Keratinocyte (primary cell): Measurements from ENCODE around the gene PKD1. TPM values are rescaled to one million over a fixed set of nuclear protein-coding genes. Genes with fewer than 3 reads are reported as not detected.

Experiments
- DNase-seq: peaks from one replicate; pipeline ENCODE4 v3.0.0-alpha.2; 2011; ENCODE audit warnings: low read depth, missing footprints, low spot score
- FAIRE-seq: peaks from 2 replicates; lab custom pipeline; 2011; peaks lifted over from hg19 to GRCh38; lab: Jason Lieb, UNC
- H2AFZ ChIP-seq: 2 replicates; pipeline ENCODE4 v1.6.0; 2012; ENCODE audit warnings: low read length, control low read depth, inconsistent platforms; ENCODE audit not compliant: control insufficient read depth
- H3K27ac ChIP-seq: 2 replicates; pipeline ENCODE4 v1.5.1; 2011; ENCODE audit warnings: low read length; ENCODE audit not compliant: control insufficient read depth, insufficient read depth
- H3K27me3 ChIP-seq: 3 replicates; pipeline ENCODE4 v1.6.0; 2011; ENCODE audit warnings: low read length; ENCODE audit not compliant: control insufficient read depth, insufficient read depth; ENCODE audit errors: extremely low read depth
- H3K36me3 ChIP-seq, 2 experiments: 2 replicates in 1 of 2; 3 replicates in 1 of 2; pipeline ENCODE4 v1.5.1; 2011; ENCODE audit warnings: low read length in 2 of 2, mild to moderate bottlenecking in 1 of 2; ENCODE audit not compliant: control insufficient read depth in 2 of 2, insufficient read depth in 2 of 2; ENCODE audit errors: extremely low read depth in 1 of 2
- H3K4me1 ChIP-seq: 3 replicates; pipeline ENCODE4 v1.5.1; 2011; ENCODE audit warnings: low read length; ENCODE audit not compliant: control insufficient read depth, insufficient read depth; ENCODE audit errors: extremely low read depth
- H3K4me2 ChIP-seq: 3 replicates; pipeline ENCODE4 v1.6.0; 2011; ENCODE audit warnings: low read depth, low read length; ENCODE audit not compliant: control insufficient read depth, insufficient read depth; ENCODE audit errors: extremely low read depth
- H3K4me3 ChIP-seq, 3 experiments: fragments of 200-600 bp in 1 of 3; sonication (generic) in 1 of 3; 2 replicates in 2 of 3; 3 replicates in 1 of 3; pipeline ENCODE4 v1.5.1; 2011 to 2016; ENCODE audit warnings: low read length in 3 of 3, mild to moderate bottlenecking in 3 of 3, control low read depth in 2 of 3, inconsistent platforms in 1 of 3, low read depth in 1 of 3, mixed read lengths in 1 of 3, mixed run types in 1 of 3, moderate library complexity in 1 of 3; ENCODE audit not compliant: control insufficient read depth in 2 of 3, insufficient read depth in 2 of 3; ENCODE audit errors: extremely low read depth in 1 of 3
- H3K79me2 ChIP-seq: 2 replicates; pipeline ENCODE4 v1.6.0; 2012; ENCODE audit warnings: low read length; ENCODE audit not compliant: control insufficient read depth, insufficient read depth
- H3K9ac ChIP-seq: 3 replicates; pipeline ENCODE4 v1.6.0; 2011; ENCODE audit warnings: low read length; ENCODE audit not compliant: control insufficient read depth, insufficient read depth; ENCODE audit errors: extremely low read depth
- H3K9me1 ChIP-seq: 3 replicates; pipeline ENCODE4 v1.6.0; 2011; ENCODE audit warnings: low read length; ENCODE audit not compliant: control insufficient read depth, insufficient read depth; ENCODE audit errors: extremely low read depth
- H3K9me3 ChIP-seq: 2 replicates; pipeline ENCODE4 v1.5.1; 2012; ENCODE audit warnings: low read depth, low read length; ENCODE audit not compliant: control insufficient read depth
- H4K20me1 ChIP-seq: 3 replicates; pipeline ENCODE4 v1.6.0; 2011; ENCODE audit warnings: low read length; ENCODE audit not compliant: control insufficient read depth, insufficient read depth; ENCODE audit errors: extremely low read depth
- EZH2 ChIP-seq: IDR thresholded peaks from one replicate; pipeline ENCODE4 v1.6.1; 2012; ENCODE audit warnings: inconsistent platforms, mild to moderate bottlenecking, low read length, moderate library complexity
- dilution Hi-C: fragments of 300-500 bp; cut with MboI; formaldehyde crosslinking; loops from one replicate; pipeline ENCODE4 v1.7.0; 2020; ENCODE audit warnings: low sequenced_read_pairs; ENCODE audit not compliant: extremely low pct_ligation_motif_present
- polyA plus RNA-seq, 5 experiments: library from polyadenylated mRNA; depleted of rRNA in 3 of 5; stranded (reverse) in 3 of 5; stranded (forward) in 1 of 5; unstranded in 1 of 5; fragments of >200 nt; gene quantifications; 1 replicate in 1 of 5; 2 replicates in 3 of 5; 3 replicates in 1 of 5; pipeline versions ENCODE4 v1.2.1 to v1.2.3, GENCODE V29; 2011 to 2012; ENCODE audit warnings: missing spikeins in 2 of 5, low read depth in 1 of 5, low replicate concordance in 1 of 5
- TF ChIP-seq, protein P1 (sequence below), 3 experiments: IDR thresholded peaks in 1 of 3; conservative IDR thresholded peaks in 1 of 3; optimal IDR thresholded peaks in 1 of 3; 2 replicates in 2 of 3; 3 replicates in 1 of 3; pipeline versions ENCODE3 to v1.5.1; 2011; ENCODE audit warnings: low read length in 3 of 3, mild to moderate bottlenecking in 3 of 3, moderate library complexity in 2 of 3, control low read depth in 1 of 3, inconsistent platforms in 1 of 3; ENCODE audit not compliant: insufficient read depth in 2 of 3; ENCODE audit errors: extremely low read depth in 1 of 3

Gene PKD1
- polyA plus RNA-seq, 1 donor (not counting 4 experiments of a cell fraction or from before 2014, with no cell fraction given) = 10.6 TPM

DNA sequence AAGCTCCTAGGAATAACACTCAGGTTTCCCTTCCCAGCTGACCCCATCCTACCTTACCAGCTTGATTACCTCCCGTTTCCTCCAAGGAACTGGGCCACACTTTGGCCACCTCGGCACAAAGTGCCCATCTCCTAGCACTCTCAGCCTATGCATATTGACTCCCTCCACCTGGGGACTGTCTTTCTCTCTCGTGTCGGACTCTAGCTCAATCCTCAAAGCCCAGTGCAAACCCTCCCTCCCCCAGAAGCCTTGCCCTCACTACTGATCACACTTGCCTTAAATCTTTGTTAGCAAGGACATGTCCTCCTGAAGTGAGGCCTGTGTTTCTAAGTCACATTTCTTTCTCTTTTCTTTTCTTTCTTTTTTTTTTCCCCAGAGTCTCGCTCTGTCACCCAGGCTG lies 10.1 kb upstream of the PKD1 start:
- Histone ChIP-seq H4K20me1 (peaks cover 14% of the 10 kb centered on the region), H3K9me1 (no peaks in the 10 kb centered on the region), H3K36me3 (no peaks in the 10 kb centered on the region), H3K4me2 (no peak overlapping the region), H3K4me3 (no peak overlapping the region), H3K79me2 (no peaks in the 10 kb centered on the region), H3K27me3 (no peaks in the 10 kb centered on the region), H3K27ac (no peak overlapping the region), H3K9me3 (no peaks in the 10 kb centered on the region), H2AFZ (no peak overlapping the region), H3K4me1 (peaks cover 20% of the 10 kb centered on the region), H3K9ac (no peak overlapping the region)
- dilution Hi-C loops = no loop called here
- TF ChIP-seq, protein P1, sequence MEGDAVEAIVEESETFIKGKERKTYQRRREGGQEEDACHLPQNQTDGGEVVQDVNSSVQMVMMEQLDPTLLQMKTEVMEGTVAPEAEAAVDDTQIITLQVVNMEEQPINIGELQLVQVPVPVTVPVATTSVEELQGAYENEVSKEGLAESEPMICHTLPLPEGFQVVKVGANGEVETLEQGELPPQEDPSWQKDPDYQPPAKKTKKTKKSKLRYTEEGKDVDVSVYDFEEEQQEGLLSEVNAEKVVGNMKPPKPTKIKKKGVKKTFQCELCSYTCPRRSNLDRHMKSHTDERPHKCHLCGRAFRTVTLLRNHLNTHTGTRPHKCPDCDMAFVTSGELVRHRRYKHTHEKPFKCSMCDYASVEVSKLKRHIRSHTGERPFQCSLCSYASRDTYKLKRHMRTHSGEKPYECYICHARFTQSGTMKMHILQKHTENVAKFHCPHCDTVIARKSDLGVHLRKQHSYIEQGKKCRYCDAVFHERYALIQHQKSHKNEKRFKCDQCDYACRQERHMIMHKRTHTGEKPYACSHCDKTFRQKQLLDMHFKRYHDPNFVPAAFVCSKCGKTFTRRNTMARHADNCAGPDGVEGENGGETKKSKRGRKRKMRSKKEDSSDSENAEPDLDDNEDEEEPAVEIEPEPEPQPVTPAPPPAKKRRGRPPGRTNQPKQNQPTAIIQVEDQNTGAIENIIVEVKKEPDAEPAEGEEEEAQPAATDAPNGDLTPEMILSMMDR (optimal IDR thresholded peaks at IDR 0.05 in 1 of 3, IDR thresholded peaks at IDR 0.05 in 1 of 3, conservative IDR thresholded peaks at IDR 0.05 in 1 of 3; ENCODE audit: extremely low read depth in 1 of 3, insufficient read depth in 2 of 3, low read length in 3 of 3) = no peak
- no peak for TF ChIP-seq EZH2
- FAIRE-seq = no peak
- no peak for DNase-seq

DNA sequence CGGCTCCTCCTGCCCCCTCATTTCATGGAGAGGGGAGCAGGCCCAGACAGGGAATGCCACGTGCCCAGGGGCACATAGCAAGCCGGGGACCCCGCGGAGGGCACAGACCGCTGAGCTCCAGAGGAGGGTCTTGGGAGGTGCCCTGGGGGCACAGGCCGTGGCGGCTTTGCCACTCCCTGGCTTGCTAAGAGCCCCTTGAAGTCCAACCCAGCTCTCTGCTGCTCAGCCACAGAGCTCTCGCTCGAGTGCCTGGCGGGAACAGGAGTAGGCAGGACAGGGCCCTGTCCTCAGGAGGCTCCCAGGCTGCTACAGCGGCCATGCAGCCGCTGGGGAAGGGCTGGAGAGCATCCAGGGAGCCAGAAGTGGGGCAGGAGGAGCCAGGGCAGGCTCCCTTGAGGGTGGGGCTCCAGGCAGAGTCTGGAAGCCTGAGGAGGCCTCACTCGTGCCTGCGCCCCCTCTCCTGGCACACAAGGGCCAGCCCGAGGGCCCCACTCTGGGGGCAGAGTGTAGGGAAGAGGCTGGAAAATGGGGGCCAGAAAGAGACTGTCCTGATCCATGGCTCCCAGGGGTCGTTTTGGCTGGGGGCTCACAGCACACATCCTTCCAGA lies 8.3 kb upstream of the PKD1 start:
- H3K27ac ChIP-seq = no peak overlapping the region
- H3K27me3 ChIP-seq = no peaks in the 10 kb centered on the region
- no peaks in the 10 kb centered on the region for H3K36me3 ChIP-seq
- DNase-seq = no peak
- no peaks in the 10 kb centered on the region for H3K9me1 ChIP-seq
- TF ChIP-seq EZH2 = no peak
- TF ChIP-seq, protein P1 (optimal IDR thresholded peaks at IDR 0.05 in 1 of 3, IDR thresholded peaks at IDR 0.05 in 1 of 3, conservative IDR thresholded peaks at IDR 0.05 in 1 of 3; ENCODE audit: extremely low read depth in 1 of 3, insufficient read depth in 2 of 3, low read length in 3 of 3) = no peak
- H3K9ac ChIP-seq = no peak overlapping the region
- H2AFZ ChIP-seq = no peak overlapping the region
- H4K20me1 ChIP-seq = no peaks in the 10 kb centered on the region
- H3K4me1 ChIP-seq = peaks cover 5% of the 10 kb centered on the region
- no peaks in the 10 kb centered on the region for H3K9me3 ChIP-seq
- no peaks in the 10 kb centered on the region for H3K79me2 ChIP-seq
- FAIRE-seq = no peak
- H3K4me2 ChIP-seq = no peak overlapping the region
- H3K4me3 ChIP-seq = no peak overlapping the region
- dilution Hi-C loops = no loop called here
